Measurements from ENCODE around the gene EDA. TPM values are rescaled to one million over a fixed set of nuclear protein-coding genes. Genes with fewer than 3 reads are reported as not detected.

The EDA gene
- total RNA-seq, 2 experiments from 2014 or later, result 1.8 to 3.9 TPM

- no peak for DNase-seq (ENCODE audit: low spot score)
- no peaks in the 10 kb centered on the region for H3K36me3 ChIP-seq (ENCODE audit: insufficient read depth, low read length)
- TF ChIP-seq EZH2phosphoT487 (IDR thresholded peaks at IDR 0.05; ENCODE audit: borderline replicate concordance, low read depth, low read length) (no peak), CTCF (conservative IDR thresholded peaks at IDR 0.05; ENCODE audit: low read length) (no peak)
- ChIA-PET CTCF (ENCODE audit: unreplicated experiment) (no interaction called here), POLR2A (no interaction called here)
- no peaks in the 10 kb centered on the region for H3K4me1 ChIP-seq (ENCODE audit: insufficient read depth, low read length, poor library complexity, severe bottlenecking)
- H3K4me2 ChIP-seq (ENCODE audit: low read length), result no peak overlapping the region
- no peak overlapping the region for H2AFZ ChIP-seq (ENCODE audit: low read length)
- no peaks in the 10 kb centered on the region for H3K79me2 ChIP-seq (ENCODE audit: insufficient read depth, low read depth, low read length)
- H3K4me3 ChIP-seq (ENCODE audit: low read depth, low read length, poor library complexity, severe bottlenecking), result no peak overlapping the region
- H4K20me1 ChIP-seq (ENCODE audit: insufficient read depth, low read length), result no peaks in the 10 kb centered on the region
- H3K9me2 ChIP-seq (ENCODE audit: insufficient read depth, low read length), result no peaks in the 10 kb centered on the region
- H3K9me3 ChIP-seq (ENCODE audit: low read length), result no peaks in the 10 kb centered on the region
- BruUV-seq (replicated peaks), result no TSS peak
- no peak overlapping the region for H3K27ac ChIP-seq (ENCODE audit: low read depth, low read length, poor library complexity, severe bottlenecking)
- intact Hi-C loops (cut with micrococcal nuclease; ENCODE audit: unreplicated experiment), result no loop called here
Observed at GRCh38 chrX:70009049-70009448, 393.1 kb downstream of the EDA start.

- TF ChIP-seq CTCF (conservative IDR thresholded peaks at IDR 0.05; ENCODE audit: low read length), result no peak
- no peak for TF ChIP-seq EZH2phosphoT487 (IDR thresholded peaks at IDR 0.05; ENCODE audit: borderline replicate concordance, low read depth, low read length)
- ChIA-PET POLR2A (no interaction called here), CTCF (ENCODE audit: unreplicated experiment) (no interaction called here)
- H3K4me3 ChIP-seq (ENCODE audit: low read depth, low read length, poor library complexity, severe bottlenecking), result no peak overlapping the region
- no peak overlapping the region for H2AFZ ChIP-seq (ENCODE audit: low read length)
- BruUV-seq (replicated peaks), result no TSS peak
- H3K4me1 ChIP-seq (ENCODE audit: insufficient read depth, low read length, poor library complexity, severe bottlenecking), result no peaks in the 10 kb centered on the region
- no peaks in the 10 kb centered on the region for H4K20me1 ChIP-seq (ENCODE audit: insufficient read depth, low read length)
- H3K9me3 ChIP-seq (ENCODE audit: low read length), result no peaks in the 10 kb centered on the region
- no peak for DNase-seq (ENCODE audit: low spot score)
- H3K36me3 ChIP-seq (ENCODE audit: insufficient read depth, low read length), result no peaks in the 10 kb centered on the region
- H3K4me2 ChIP-seq (ENCODE audit: low read length), result no peak overlapping the region
- intact Hi-C loops (cut with micrococcal nuclease; ENCODE audit: unreplicated experiment), result no loop called here
- H3K9me2 ChIP-seq (ENCODE audit: insufficient read depth, low read length), result no peaks in the 10 kb centered on the region
- H3K27ac ChIP-seq (ENCODE audit: low read depth, low read length, poor library complexity, severe bottlenecking), result no peak overlapping the region
- no peaks in the 10 kb centered on the region for H3K79me2 ChIP-seq (ENCODE audit: insufficient read depth, low read depth, low read length)
Observed at GRCh38 chrX:70009970-70010369, 394.1 kb downstream of the EDA start.

- TF ChIP-seq EZH2phosphoT487 (IDR thresholded peaks at IDR 0.05; ENCODE audit: borderline replicate concordance, low read depth, low read length) (no peak), CTCF (conservative IDR thresholded peaks at IDR 0.05; ENCODE audit: low read length) (no peak)
- no peaks in the 10 kb centered on the region for H3K79me2 ChIP-seq (ENCODE audit: insufficient read depth, low read depth, low read length)
- no peak overlapping the region for H2AFZ ChIP-seq (ENCODE audit: low read length)
- H3K9me3 ChIP-seq (ENCODE audit: low read length), result no peaks in the 10 kb centered on the region
- no peak overlapping the region for H3K4me3 ChIP-seq (ENCODE audit: low read depth, low read length, poor library complexity, severe bottlenecking)
- no peaks in the 10 kb centered on the region for H3K36me3 ChIP-seq (ENCODE audit: insufficient read depth, low read length)
- DNase-seq (ENCODE audit: low spot score), result no peak
- intact Hi-C loops (cut with micrococcal nuclease; ENCODE audit: unreplicated experiment), result no loop called here
- no peaks in the 10 kb centered on the region for H4K20me1 ChIP-seq (ENCODE audit: insufficient read depth, low read length)
- H3K27ac ChIP-seq (ENCODE audit: low read depth, low read length, poor library complexity, severe bottlenecking), result no peak overlapping the region
- H3K4me2 ChIP-seq (ENCODE audit: low read length), result no peak overlapping the region
- no TSS peak for BruUV-seq (replicated peaks)
- H3K9me2 ChIP-seq (ENCODE audit: insufficient read depth, low read length), result no peaks in the 10 kb centered on the region
- CTCF ChIA-PET (ENCODE audit: unreplicated experiment), result no interaction called here
- H3K4me1 ChIP-seq (ENCODE audit: insufficient read depth, low read length, poor library complexity, severe bottlenecking), result no peaks in the 10 kb centered on the region
- POLR2A ChIA-PET, result no interaction called here
Observed at GRCh38 chrX:70012756-70013155, 396.8 kb downstream of the EDA start.

Measured in OCI-LY7 (cell line).